HFFc6 (cell line): ENCODE data around the gene HPS1. TPM values are rescaled to one million over a fixed set of nuclear protein-coding genes. Genes with fewer than 3 reads are reported as not detected.

Source experiments
- DNase-seq: peaks from one replicate; pipeline ENCODE4 v3.0.0-alpha.2; 2018
- H3K27ac Mint-ChIP-seq: 2 replicates; pipeline ENCODE4 v1.8.0; 2020; ENCODE audit warnings: mild to moderate bottlenecking, mixed read lengths
- H3K27me3 Mint-ChIP-seq: 2 replicates; pipeline ENCODE4 v1.8.0; 2021; ENCODE audit warnings: mild to moderate bottlenecking, moderate library complexity, mixed read lengths; ENCODE audit not compliant: insufficient read depth
- H3K36me3 Mint-ChIP-seq: 2 replicates; pipeline ENCODE4 v1.8.0; 2021; ENCODE audit warnings: low read depth, mixed read lengths
- H3K4me1 Mint-ChIP-seq: 2 replicates; pipeline ENCODE4 v1.8.0; 2020; ENCODE audit warnings: low read depth, mixed read lengths
- H3K4me3 Mint-ChIP-seq: 2 replicates; pipeline ENCODE4 v1.8.0; 2020; ENCODE audit warnings: mild to moderate bottlenecking, moderate library complexity, mixed read lengths
- H3K9me3 Mint-ChIP-seq: 2 replicates; pipeline ENCODE4 v1.8.0; 2020; ENCODE audit warnings: mild to moderate bottlenecking, mixed read lengths
- total RNA-seq, 6 experiments: library from RNA; stranded (reverse); fragmentation: NEBNext Ultra II Directional; extraction: Animal tissue kit (Norgen Biotek cat#: 25700); gene quantifications; 2 replicates in 1 of 6; 3 replicates in 5 of 6; pipeline ENCODE4 v1.2.3, GENCODE V29; 2021
- TF ChIP-seq, protein P1 (sequence below): fragments of 200-600 bp; sonication (generic); IDR thresholded peaks from 2 replicates; pipeline ENCODE4 v1.5.0; 2021; ENCODE audit warnings: antibody characterized with exemption, mild to moderate bottlenecking

HPS1 gene
- total RNA-seq, 6 experiments from 2014 or later = 49.1 to 55.9 (median 52.8) TPM

DNA sequence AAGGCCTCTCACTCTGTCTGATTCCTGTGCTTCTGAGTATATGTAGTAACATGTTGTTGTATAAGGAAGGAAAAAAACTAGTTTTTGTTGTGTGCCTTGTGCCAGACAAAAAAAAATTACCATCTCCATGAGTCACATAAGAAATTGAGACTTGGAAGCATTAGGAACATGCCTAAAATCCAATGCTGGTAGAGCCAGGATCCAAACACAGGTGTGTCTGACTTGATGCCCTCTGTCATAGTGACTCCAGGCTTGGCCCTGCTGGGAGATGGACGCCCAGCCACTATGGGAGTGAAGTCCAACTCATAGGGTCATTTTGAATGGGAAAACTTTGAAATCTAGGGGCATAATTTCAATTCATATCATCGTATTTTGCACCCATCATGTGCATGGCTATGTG lies 69.7 kb downstream of the HPS1 start:
- Mint-ChIP-seq H3K4me1 (peaks cover 56% of the 10 kb centered on the region), H3K27ac (no peak overlapping the region), H3K27me3 (no peaks in the 10 kb centered on the region; the same call in 1 of the 2 replicates), H3K36me3 (peaks cover 5% of the 10 kb centered on the region; the same call in 1 of the 2 replicates), H3K4me3 (no peak overlapping the region), H3K9me3 (no peaks in the 10 kb centered on the region)
- TF ChIP-seq, protein P1, sequence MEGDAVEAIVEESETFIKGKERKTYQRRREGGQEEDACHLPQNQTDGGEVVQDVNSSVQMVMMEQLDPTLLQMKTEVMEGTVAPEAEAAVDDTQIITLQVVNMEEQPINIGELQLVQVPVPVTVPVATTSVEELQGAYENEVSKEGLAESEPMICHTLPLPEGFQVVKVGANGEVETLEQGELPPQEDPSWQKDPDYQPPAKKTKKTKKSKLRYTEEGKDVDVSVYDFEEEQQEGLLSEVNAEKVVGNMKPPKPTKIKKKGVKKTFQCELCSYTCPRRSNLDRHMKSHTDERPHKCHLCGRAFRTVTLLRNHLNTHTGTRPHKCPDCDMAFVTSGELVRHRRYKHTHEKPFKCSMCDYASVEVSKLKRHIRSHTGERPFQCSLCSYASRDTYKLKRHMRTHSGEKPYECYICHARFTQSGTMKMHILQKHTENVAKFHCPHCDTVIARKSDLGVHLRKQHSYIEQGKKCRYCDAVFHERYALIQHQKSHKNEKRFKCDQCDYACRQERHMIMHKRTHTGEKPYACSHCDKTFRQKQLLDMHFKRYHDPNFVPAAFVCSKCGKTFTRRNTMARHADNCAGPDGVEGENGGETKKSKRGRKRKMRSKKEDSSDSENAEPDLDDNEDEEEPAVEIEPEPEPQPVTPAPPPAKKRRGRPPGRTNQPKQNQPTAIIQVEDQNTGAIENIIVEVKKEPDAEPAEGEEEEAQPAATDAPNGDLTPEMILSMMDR = no peak
- DNase-seq = no peak

DNA sequence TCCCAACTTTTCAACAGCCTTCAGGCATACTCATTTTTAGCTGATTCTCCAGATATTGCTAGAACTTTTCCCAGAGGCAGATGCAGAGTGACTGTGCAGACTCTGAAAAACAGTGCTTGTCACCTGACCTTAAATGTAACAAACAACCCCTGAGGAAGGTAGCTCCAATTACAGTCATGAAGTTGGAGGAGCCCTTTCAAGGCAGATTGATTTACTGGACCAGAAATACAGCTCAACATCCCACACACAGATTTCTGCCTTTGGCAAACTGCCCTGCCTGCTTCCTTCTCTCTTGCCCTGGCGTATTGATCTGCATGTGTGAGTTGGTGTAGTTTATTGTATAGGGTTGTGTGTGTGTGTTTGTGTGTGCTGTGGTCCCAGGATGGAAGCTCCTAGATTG lies 70.2 kb downstream of the HPS1 start:
- no peak overlapping the region for H3K4me3 Mint-ChIP-seq
- TF ChIP-seq, protein P1 = no peak
- H3K4me1 Mint-ChIP-seq = peaks cover 55% of the 10 kb centered on the region

DNA sequence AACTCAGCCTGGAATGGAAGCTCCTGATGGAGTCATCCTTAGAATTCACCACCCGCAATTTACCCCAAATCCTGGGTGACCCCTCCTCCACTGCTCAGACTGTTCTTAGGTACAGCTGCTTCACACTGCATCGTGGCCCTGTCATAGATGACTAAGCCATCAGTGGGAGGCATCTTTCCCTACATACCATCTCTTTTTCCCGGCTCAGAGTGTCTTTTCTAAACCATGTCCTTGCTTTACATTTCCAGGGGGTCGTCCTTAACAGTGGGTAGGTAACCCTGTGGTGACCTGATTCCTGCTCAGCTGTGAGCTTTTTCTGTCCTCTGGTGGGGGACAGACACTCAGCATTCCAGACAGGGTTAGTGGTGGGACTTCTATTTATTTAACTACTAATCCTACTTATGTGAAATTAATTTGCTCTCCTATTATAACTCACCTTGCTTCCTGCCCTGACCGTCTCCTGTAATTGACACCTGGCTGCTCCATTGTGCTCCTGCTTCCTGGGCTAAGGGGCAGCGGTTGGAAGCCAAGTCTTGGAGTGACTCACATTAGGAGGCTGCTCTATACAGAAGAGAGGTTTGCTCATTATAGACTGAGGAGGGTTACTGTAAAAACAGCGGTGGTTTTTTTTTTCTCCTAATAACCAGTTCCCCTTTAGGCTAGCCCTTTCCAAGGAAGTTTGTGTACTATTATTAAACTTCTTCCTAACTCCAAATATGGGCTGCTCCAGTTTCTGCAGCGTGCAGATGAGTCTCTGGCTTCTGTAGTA lies 72.3 kb downstream of the HPS1 start:
- Mint-ChIP-seq H3K4me3 (peak overlapping the region; percentile 78), H3K27me3 (no peaks in the 10 kb centered on the region), H3K27ac (peak overlapping the region; percentile 89), H3K4me1 (peaks cover 59% of the 10 kb centered on the region), H3K9me3 (no peaks in the 10 kb centered on the region), H3K36me3 (peaks cover 5% of the 10 kb centered on the region; the same call in 1 of the 2 replicates)
- peak; percentile 76 for DNase-seq
- TF ChIP-seq, protein P1 = no peak

More for the DNA sequence above, 70.2 kb downstream of the HPS1 start:
- H3K27ac Mint-ChIP-seq = no peak overlapping the region
- H3K27me3 Mint-ChIP-seq = no peaks in the 10 kb centered on the region
- no peak for DNase-seq
- H3K36me3 Mint-ChIP-seq = peaks cover 5% of the 10 kb centered on the region; the same call in 1 of the 2 replicates
- H3K9me3 Mint-ChIP-seq = no peaks in the 10 kb centered on the region

DNA sequence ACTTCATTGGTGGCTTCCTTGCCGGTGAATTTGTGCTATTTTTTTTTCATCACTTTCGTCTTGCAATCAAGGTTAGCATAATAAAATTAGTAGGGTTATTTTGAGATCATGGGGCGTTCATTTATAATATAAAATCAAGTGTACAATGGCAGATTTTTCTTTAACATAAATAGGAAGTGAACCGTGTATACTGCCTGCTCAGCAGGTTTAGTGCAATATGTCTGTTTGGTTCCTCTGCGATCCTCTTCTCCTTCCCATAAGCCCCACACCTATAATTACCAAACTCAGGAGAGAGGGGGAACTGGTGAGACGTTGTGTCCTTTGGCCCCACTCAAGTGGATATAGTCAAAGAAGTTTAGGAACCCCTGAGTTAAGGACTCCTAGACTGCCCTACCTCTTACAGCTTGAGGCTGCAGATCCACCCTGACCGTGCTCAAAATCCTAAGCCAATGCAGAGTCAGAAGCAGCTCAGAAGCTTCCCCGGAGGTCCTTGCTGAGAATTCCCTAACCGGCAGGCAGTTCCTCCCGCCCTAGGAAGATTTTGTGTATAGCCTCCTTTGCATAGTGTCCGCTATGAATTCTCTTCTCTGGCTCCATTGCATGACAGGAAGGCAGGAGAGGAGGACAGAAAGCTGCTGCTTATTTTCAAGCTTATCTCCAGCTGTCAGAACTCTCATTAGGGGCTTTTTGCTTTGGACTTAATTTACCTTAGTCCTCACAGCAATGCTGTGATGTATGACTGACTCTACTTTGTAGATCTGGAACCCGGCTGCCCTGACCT lies 73.3 kb downstream of the HPS1 start:
- H3K36me3 Mint-ChIP-seq = peaks cover 5% of the 10 kb centered on the region; the same call in 1 of the 2 replicates
- no peaks in the 10 kb centered on the region for H3K27me3 Mint-ChIP-seq
- TF ChIP-seq, protein P1 = no peak
- peak overlapping the region; percentile 78 for H3K4me3 Mint-ChIP-seq
- H3K4me1 Mint-ChIP-seq = peaks cover 50% of the 10 kb centered on the region
- no peak for DNase-seq
- no peaks in the 10 kb centered on the region for H3K9me3 Mint-ChIP-seq
- peak overlapping the region; percentile 89 for H3K27ac Mint-ChIP-seq

DNA sequence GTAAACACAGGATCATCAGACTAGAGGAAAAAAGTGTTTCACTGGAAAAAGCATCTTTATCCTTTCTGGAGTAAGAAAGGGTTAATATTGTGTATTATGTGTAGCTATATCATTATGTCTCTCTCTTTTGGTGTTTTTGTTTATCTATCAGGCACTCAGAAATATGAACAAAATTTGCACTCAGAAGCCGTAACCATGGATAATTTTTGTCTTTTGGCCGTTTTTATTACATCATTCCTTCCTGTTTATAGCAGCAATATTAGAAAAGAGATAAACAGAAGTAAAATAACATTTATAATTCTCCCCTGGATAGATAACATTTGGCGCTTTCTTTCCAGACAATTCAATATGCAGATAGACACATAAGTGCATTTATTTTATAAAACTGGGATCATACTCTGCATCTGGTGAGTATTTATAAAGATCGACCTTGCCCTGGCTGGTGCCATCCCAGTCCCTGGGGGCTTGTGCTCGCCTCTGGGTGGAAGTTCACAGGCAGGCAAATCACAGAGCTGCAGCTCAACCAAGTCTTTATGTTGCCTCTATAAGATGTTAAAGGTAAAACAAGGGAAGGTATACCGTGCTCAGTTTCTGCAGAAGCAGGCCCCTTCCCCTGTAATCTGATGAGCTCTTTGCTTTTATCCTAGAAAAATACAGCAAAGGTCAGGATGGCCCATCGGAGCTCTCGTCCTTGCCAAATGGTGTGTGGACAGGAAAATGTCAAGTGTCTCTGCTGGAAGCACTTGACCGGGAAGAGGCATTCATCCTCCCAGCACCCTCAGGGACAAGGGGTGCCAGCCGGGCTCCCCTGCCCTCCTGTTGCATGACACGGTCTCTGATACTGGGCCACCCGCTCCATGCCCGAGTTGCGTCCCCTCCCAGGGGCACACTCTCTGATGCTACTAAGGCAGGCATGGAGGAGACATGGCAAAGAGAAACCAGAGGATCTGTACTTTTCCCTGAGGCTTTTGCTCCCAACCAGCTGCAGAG lies 75.6 kb downstream of the HPS1 start:
- no peak overlapping the region for H3K27ac Mint-ChIP-seq
- TF ChIP-seq, protein P1 = no peak
- peaks cover 37% of the 10 kb centered on the region for H3K4me1 Mint-ChIP-seq
- no peak for DNase-seq
- H3K27me3 Mint-ChIP-seq = no peaks in the 10 kb centered on the region; the same call in 1 of the 2 replicates
- no peaks in the 10 kb centered on the region for H3K9me3 Mint-ChIP-seq
- H3K36me3 Mint-ChIP-seq = no peaks in the 10 kb centered on the region
- H3K4me3 Mint-ChIP-seq = no peak overlapping the region
